H1 (cell line): ENCODE data around the gene ZXDC. TPM values are rescaled to one million over a fixed set of nuclear protein-coding genes. Genes with fewer than 3 reads are reported as not detected.
A peak's percentile ranks its signal among the peaks of the same experiment; 100 is the strongest.

ENCODE experiments used
- CTCF ChIA-PET: fragments of 300-600 bp; sonication (Branson Sonifier 250); formaldehyde crosslinking; loops from one replicate; lab custom pipeline; 2021; ENCODE audit not compliant: partially characterized antibody; lab: Charles Lee
- POLR2A ChIA-PET: fragments of 300-600 bp; sonication (Branson Sonifier 250); formaldehyde crosslinking; loops from one replicate; lab custom pipeline; 2021; ENCODE audit warnings: inconsistent platforms; ENCODE audit not compliant: partially characterized antibody; lab: Charles Lee
- DNase-seq, 2 experiments: peaks; one replicate each; pipeline versions ENCODE4 v3.0.0 to v3.0.0-alpha.2; 2010 to 2022; ENCODE audit warnings: low spot score in 2 of 2, low read depth in 1 of 2, mixed read lengths in 1 of 2
- FAIRE-seq: peaks from 2 replicates; lab custom pipeline; 2011; peaks lifted over from hg19 to GRCh38; lab: Jason Lieb, UNC
- H2AFZ ChIP-seq: 2 replicates; pipeline ENCODE4 v1.8.1; 2012; ENCODE audit warnings: low read length, inconsistent platforms
- H2AK5ac ChIP-seq: 2 replicates; pipeline ENCODE4 v1.6.1; 2013; ENCODE audit warnings: low read depth, low read length
- H2BK120ac ChIP-seq: replicated peaks from 2 replicates; pipeline ENCODE3; 2013; ENCODE audit warnings: low read depth, low read length, inconsistent platforms
- H2BK12ac ChIP-seq: 2 replicates; pipeline ENCODE4 v1.6.1; 2013; ENCODE audit warnings: low read depth, low read length
- H2BK15ac ChIP-seq: 2 replicates; pipeline ENCODE4 v1.6.1; 2013; ENCODE audit warnings: low read length
- H2BK20ac ChIP-seq: 2 replicates; pipeline ENCODE4 v1.6.1; 2013; ENCODE audit warnings: low read length
- H2BK5ac ChIP-seq: 2 replicates; pipeline ENCODE4 v1.6.1; 2013; ENCODE audit warnings: low read depth, low read length
- H3K14ac ChIP-seq: 2 replicates; pipeline ENCODE4 v1.6.1; 2013; ENCODE audit warnings: inconsistent platforms; ENCODE audit not compliant: insufficient read length
- H3K18ac ChIP-seq: 2 replicates; pipeline ENCODE4 v1.6.1; 2013; ENCODE audit warnings: low read length; ENCODE audit errors: extremely low read depth
- H3K23ac ChIP-seq: 2 replicates; pipeline ENCODE4 v1.6.1; 2013; ENCODE audit warnings: inconsistent platforms; ENCODE audit not compliant: insufficient read length
- H3K23me2 ChIP-seq: 2 replicates; pipeline ENCODE4 v1.6.1; 2013; ENCODE audit warnings: low read depth, low read length
- H3K27ac ChIP-seq: 2 replicates; pipeline ENCODE4 v1.6.1; 2011; ENCODE audit warnings: low read depth, low read length, inconsistent platforms
- H3K27me3 ChIP-seq, 4 experiments: replicated peaks in 1 of 4; 1 replicate in 1 of 4; 2 replicates in 3 of 4; pipeline versions ENCODE4 v1.6.1 to v1.8.1; 2011 to 2013; ENCODE audit warnings: low read length in 3 of 4, mild to moderate bottlenecking in 3 of 4, inconsistent platforms in 2 of 4, mixed read lengths in 2 of 4, moderate library complexity in 1 of 4; ENCODE audit not compliant: control insufficient read depth in 3 of 4, insufficient read depth in 3 of 4; ENCODE audit errors: extremely low read depth in 1 of 4
- H3K36me3 ChIP-seq, 4 experiments: 2 replicates each; pipeline versions ENCODE4 v1.6.1 to v1.8.1; 2011 to 2013; ENCODE audit warnings: mild to moderate bottlenecking in 4 of 4, low read length in 3 of 4, moderate library complexity in 2 of 4, control low read depth in 1 of 4, inconsistent platforms in 1 of 4; ENCODE audit not compliant: insufficient read depth in 4 of 4, control insufficient read depth in 2 of 4
- H3K4ac ChIP-seq: replicated peaks from 2 replicates; pipeline ENCODE3; 2013; ENCODE audit warnings: low read length, low read depth, mixed read lengths, inconsistent platforms; ENCODE audit not compliant: insufficient read length
- H3K4me1 ChIP-seq, 4 experiments: replicated peaks in 1 of 4; 1 replicate in 1 of 4; 2 replicates in 3 of 4; pipeline versions ENCODE4 v1.6.1 to v1.8.1; 2011 to 2013; ENCODE audit warnings: low read length in 3 of 4, inconsistent platforms in 2 of 4, mixed read lengths in 1 of 4; ENCODE audit not compliant: insufficient read depth in 4 of 4, control insufficient read depth in 3 of 4
- H3K4me2 ChIP-seq, 2 experiments: 2 replicates each; pipeline versions ENCODE4 v1.6.1 to v1.8.1; 2011 to 2013; ENCODE audit warnings: low read depth in 2 of 2, low read length in 2 of 2, control low read depth in 1 of 2, inconsistent platforms in 1 of 2, mild to moderate bottlenecking in 1 of 2; ENCODE audit not compliant: insufficient read depth in 1 of 2
- H3K4me3 ChIP-seq, 4 experiments: fragments of 200-600, 300-600 bp in 1 of 4; sonication (generic), shearing (Covaris generic), sonication (Bioruptor Twin) in 1 of 4; 2 replicates each; pipeline versions ENCODE4 v1.5.1 to v1.8.1; 2011 to 2016; ENCODE audit warnings: low read length in 4 of 4, low read depth in 3 of 4, control low read depth in 2 of 4, inconsistent platforms in 2 of 4, mild to moderate bottlenecking in 2 of 4, mixed read lengths in 1 of 4, moderate library complexity in 1 of 4; ENCODE audit not compliant: insufficient read depth in 2 of 4; ENCODE audit errors: extremely low read depth in 1 of 4
- H3K56ac ChIP-seq: replicated peaks from 2 replicates; pipeline ENCODE3; 2013; ENCODE audit warnings: low read depth, mild to moderate bottlenecking, mixed read lengths, low read length, inconsistent platforms; ENCODE audit not compliant: insufficient read length
- H3K79me1 ChIP-seq: 2 replicates; pipeline ENCODE4 v1.6.1; 2013; ENCODE audit warnings: low read depth, low read length, control low read depth
- H3K79me2 ChIP-seq, 2 experiments: 2 replicates each; pipeline versions ENCODE4 v1.6.1 to v1.8.1; 2012 to 2013; ENCODE audit warnings: low read length in 2 of 2, mild to moderate bottlenecking in 2 of 2, inconsistent platforms in 1 of 2; ENCODE audit not compliant: insufficient read depth in 2 of 2, control insufficient read depth in 1 of 2
- H3K9ac ChIP-seq, 4 experiments: replicated peaks in 1 of 4; 1 replicate in 1 of 4; 2 replicates in 3 of 4; pipeline versions ENCODE4 v1.6.1 to v1.8.1; 2011 to 2013; ENCODE audit warnings: low read depth in 3 of 4, low read length in 3 of 4, control low read depth in 2 of 4, mild to moderate bottlenecking in 2 of 4, moderate library complexity in 2 of 4, inconsistent platforms in 1 of 4; ENCODE audit errors: extremely low read depth in 1 of 4
- H3K9me3 ChIP-seq, 2 experiments: 2 replicates each; pipeline versions ENCODE4 v1.6.1 to v1.8.1; 2012 to 2013; ENCODE audit warnings: mild to moderate bottlenecking in 2 of 2, moderate library complexity in 2 of 2, control low read depth in 1 of 2, inconsistent platforms in 1 of 2, low read depth in 1 of 2, low read length in 1 of 2, mixed read lengths in 1 of 2; ENCODE audit not compliant: insufficient read depth in 2 of 2
- H4K20me1 ChIP-seq, 2 experiments: replicated peaks in 1 of 2; 2 replicates each; pipeline versions ENCODE3 to v1.8.1; 2011 to 2013; ENCODE audit warnings: inconsistent platforms in 2 of 2, low read length in 2 of 2, mild to moderate bottlenecking in 1 of 2; ENCODE audit not compliant: insufficient read depth in 2 of 2, control insufficient read depth in 1 of 2
- H4K5ac ChIP-seq: 2 replicates; pipeline ENCODE4 v1.6.1; 2013; ENCODE audit warnings: low read length, low read depth, mixed read lengths, inconsistent platforms; ENCODE audit not compliant: insufficient read length
- H4K8ac ChIP-seq: 2 replicates; pipeline ENCODE4 v1.8.0; 2013; ENCODE audit warnings: mild to moderate bottlenecking, moderate library complexity, low read length, inconsistent platforms; ENCODE audit not compliant: insufficient read depth; ENCODE audit errors: extremely low read depth
- H4K91ac ChIP-seq: replicated peaks from 2 replicates; pipeline ENCODE3; 2013; ENCODE audit warnings: low read length, mixed read lengths, inconsistent platforms; ENCODE audit not compliant: insufficient read length
- WGBS, 2 experiments: shearing (Covaris generic) in 1 of 2; methylation state at CpG; one replicate each; pipeline versions ENCODE4 v1.1.6 to v1.1.7; 2013 to 2015; ENCODE audit warnings: low lambda C conversion rate in 2 of 2, mixed read lengths in 2 of 2, inconsistent platforms in 1 of 2, low coverage in 1 of 2, missing lambda C conversion rate in 1 of 2; ENCODE audit not compliant: insufficient replicate concordance in 2 of 2, insufficient coverage in 1 of 2, insufficient read length in 1 of 2; ENCODE audit errors: extremely low coverage in 1 of 2, missing lambda C conversion rate in 1 of 2; 5-methylcytosine and 5-hydroxymethylcytosine counted together
- polyA plus RNA-seq, 7 experiments: library from polyadenylated mRNA; depleted of rRNA in 3 of 7; stranded (reverse) in 5 of 7; unstranded in 2 of 7; fragments of >200 nt in 5 of 7; fragments of 200-250 nt in 2 of 7; gene quantifications; 1 replicate in 5 of 7; 2 replicates in 1 of 7; 4 replicates in 1 of 7; pipeline versions ENCODE4 v1.2.1 to v1.2.3, GENCODE V29; 2011 to 2013; ENCODE audit warnings: missing spikeins in 2 of 7, mixed read lengths in 2 of 7
- total RNA-seq: library from RNA; stranded (reverse); fragmentation: NEBNext Ultra II Directional; extraction: Animal tissue kit (Norgen Biotek cat#: 25700); gene quantifications from 2 replicates; pipeline ENCODE4 v1.2.1, GENCODE V29; 2021

The ZXDC gene
- total and polyA plus RNA-seq, 2 of the 8 experiments (the other 6 are each of a cell fraction or from before 2014, with no cell fraction given), result 12.7 to 24.3 TPM

DNA sequence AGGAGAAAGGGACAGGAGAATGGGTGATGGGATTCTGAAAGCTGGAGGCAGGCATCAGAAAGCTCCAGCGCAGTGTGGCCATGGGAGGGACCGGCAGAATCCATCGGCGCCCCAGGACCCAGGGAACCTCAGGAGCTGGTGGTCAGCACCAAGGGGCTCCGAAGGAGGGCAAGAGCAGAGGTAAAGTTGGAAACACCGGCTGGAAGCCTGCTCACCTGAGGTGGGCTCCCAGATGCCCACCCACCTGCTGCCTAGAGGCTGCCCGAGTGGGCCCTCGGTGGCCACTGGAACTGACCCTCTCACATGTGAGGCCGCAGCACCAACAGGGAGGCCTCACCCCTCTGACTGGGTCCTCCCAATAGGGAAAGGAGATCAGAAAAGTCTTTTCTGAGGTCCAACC is 10.3 kb upstream of the ZXDC start:
- H3K23me2 ChIP-seq, result no peaks in the 10 kb centered on the region
- H2BK12ac ChIP-seq, result peak overlapping the region; percentile 97; the same call in 1 of the 2 replicates
- peak overlapping the region; percentile 92 for H4K91ac ChIP-seq
- POLR2A ChIA-PET, result interaction anchor here (4.6 kb wide), 1 partner anchor 11 kb away, joined by 23 read pairs; the partner anchor contains the start of gene ZXDC
- WGBS, 2 experiments, result 93% methylated on average over 7 of the region's 9 CpGs; no CpG with 5 or more reads in 1 of the 2 experiments
- H2AK5ac ChIP-seq, result no peak overlapping the region
- H3K9me3 ChIP-seq, result no peaks in the 10 kb centered on the region
- CTCF ChIA-PET, result interaction anchor here (1.3 to 5.7 kb wide), 3 partner anchors 13 to 36 kb away, joined by 3 to 49 read pairs (median 12); no protein-coding TSS in a partner anchor
- H2BK120ac ChIP-seq, result peak overlapping the region; percentile 34
- H3K23ac ChIP-seq, result no peak overlapping the region
- peak overlapping the region; percentile 21 for H3K4ac ChIP-seq
- H4K5ac ChIP-seq, result no peak overlapping the region
- peak overlapping the region; percentile 90; the same call in 1 of the 2 replicates for H2BK20ac ChIP-seq
- DNase-seq (no peak), FAIRE-seq (no peak)
- peak overlapping the region; percentile 87; the same call in 1 of the 2 replicates for H2BK5ac ChIP-seq
- no peak overlapping the region for H3K4me3 ChIP-seq
- no peak overlapping the region for H3K14ac ChIP-seq
- H3K4me2 ChIP-seq, result no peak overlapping the region; a peak in 1 of 4 replicates
- no peak overlapping the region for H2BK15ac ChIP-seq
- H3K27ac ChIP-seq, result no peak overlapping the region
- no peak overlapping the region for H4K8ac ChIP-seq
- H3K36me3 ChIP-seq, result no peaks in the 10 kb centered on the region
- no peaks in the 10 kb centered on the region for H3K79me2 ChIP-seq
- peak overlapping the region; percentile 48; the same call in 1 of the 2 replicates for H3K18ac ChIP-seq
- no peaks in the 10 kb centered on the region for H3K79me1 ChIP-seq
- H3K56ac ChIP-seq, result peak overlapping the region; percentile 1
- peaks cover 0 to 22% (median 11%) of the 10 kb centered on the region in 4 experiments; a peak in 6 of 7 replicates for H3K4me1 ChIP-seq
- H3K9ac ChIP-seq, result no peak overlapping the region
- no peaks in the 10 kb centered on the region for H4K20me1 ChIP-seq
- H3K27me3 ChIP-seq, result 0 out of 7 replicates have a peak, but pooled peaks cover 0 to 2% (median 0%) of the 10 kb centered on the region in 4 experiments
- H2AFZ ChIP-seq, result no peak overlapping the region
